AG09319 (cell line): ENCODE measurements around the gene OR51B4.

ENCODE experiments used
- DNase-seq: peaks from one replicate; pipeline ENCODE4 v3.0.0-alpha.2; 2010; ENCODE audit warnings: low read depth; ENCODE audit errors: extremely low read depth
- TF ChIP-seq, protein P1 (sequence below): IDR thresholded peaks from 2 replicates; pipeline ENCODE4 v1.5.1; 2011; ENCODE audit warnings: low read depth, mild to moderate bottlenecking, inconsistent platforms, low read length, moderate library complexity

The OR51B4 gene

DNA sequence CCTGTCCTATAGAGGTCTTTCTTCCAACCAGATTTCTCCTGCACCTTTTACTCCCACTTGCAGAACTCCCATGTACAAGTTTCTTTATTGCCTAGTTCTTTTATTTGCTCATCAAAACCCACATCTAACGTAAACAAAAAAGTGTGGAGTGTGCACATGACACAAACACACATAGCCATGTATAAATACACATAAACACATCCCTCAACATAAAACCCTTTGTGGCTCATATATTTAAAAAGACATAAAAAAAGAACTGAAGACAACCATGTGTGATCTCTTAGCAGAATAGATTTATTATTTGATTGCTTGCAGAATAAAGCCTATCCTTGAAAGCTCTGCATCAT lies 48.9 kb downstream of the OR51B4 start:
- TF ChIP-seq, protein P1, sequence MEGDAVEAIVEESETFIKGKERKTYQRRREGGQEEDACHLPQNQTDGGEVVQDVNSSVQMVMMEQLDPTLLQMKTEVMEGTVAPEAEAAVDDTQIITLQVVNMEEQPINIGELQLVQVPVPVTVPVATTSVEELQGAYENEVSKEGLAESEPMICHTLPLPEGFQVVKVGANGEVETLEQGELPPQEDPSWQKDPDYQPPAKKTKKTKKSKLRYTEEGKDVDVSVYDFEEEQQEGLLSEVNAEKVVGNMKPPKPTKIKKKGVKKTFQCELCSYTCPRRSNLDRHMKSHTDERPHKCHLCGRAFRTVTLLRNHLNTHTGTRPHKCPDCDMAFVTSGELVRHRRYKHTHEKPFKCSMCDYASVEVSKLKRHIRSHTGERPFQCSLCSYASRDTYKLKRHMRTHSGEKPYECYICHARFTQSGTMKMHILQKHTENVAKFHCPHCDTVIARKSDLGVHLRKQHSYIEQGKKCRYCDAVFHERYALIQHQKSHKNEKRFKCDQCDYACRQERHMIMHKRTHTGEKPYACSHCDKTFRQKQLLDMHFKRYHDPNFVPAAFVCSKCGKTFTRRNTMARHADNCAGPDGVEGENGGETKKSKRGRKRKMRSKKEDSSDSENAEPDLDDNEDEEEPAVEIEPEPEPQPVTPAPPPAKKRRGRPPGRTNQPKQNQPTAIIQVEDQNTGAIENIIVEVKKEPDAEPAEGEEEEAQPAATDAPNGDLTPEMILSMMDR: no peak
- no peak for DNase-seq

DNA sequence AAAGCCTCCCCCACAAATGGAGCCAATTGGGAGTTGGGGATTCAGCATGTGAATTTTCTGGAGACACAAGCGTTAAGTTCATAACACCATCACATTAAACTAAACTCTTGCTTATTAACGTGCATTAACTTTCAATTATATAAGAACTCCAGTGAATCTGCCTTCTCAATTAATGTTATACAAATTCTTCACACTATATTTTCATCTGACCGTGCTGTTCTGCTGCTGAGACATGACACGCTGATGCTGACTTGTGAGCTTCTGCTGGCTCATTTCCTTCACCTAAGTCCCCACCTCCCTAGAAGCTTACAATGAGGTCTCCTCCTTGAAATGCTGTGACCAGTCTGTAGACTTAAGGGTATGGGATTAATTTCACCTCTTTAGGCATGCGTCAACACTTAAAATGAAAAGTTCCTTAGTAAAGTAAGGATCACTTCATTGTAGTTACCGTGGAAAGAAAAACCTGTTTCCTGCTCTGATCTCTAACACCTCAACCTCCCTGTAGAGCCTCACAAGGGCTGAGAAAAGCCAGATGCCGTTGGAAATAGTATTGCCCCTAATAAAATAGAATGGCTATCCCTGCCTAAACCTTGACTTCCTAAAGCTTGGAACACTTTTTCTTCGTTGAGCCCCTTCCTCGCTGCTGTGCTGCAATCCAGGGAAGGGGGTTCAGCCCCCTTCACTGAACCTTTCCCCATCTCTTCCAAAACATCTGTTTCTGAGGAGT lies 49.4 kb downstream of the OR51B4 start:
- TF ChIP-seq, protein P1: no peak
- DNase-seq: no peak

DNA sequence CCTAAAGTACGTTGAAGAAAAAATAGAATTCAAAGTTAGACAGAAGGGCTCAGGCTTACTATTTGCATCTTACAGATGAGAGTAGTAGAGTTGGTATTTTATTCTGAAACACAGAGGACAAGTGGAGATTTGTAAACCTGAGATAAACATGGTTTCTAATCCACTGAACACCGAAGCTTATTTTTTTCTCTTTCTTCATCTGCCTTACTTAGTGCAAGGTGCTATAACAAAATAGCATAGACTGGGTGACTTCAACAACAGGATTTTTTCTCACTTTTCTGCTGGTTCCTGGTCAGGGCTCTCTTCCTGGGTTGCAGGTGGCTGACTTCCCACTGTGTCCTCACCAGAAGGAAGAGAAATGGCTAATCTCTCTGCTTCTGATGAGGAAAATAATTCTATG lies 50.0 kb downstream of the OR51B4 start:
- DNase-seq: no peak
- TF ChIP-seq, protein P1: no peak
